Measurements from ENCODE around the gene E2F7. TPM values are rescaled to one million over a fixed set of nuclear protein-coding genes. Genes with fewer than 3 reads are reported as not detected.
"Not testable (repeated sequence)": the region's sequence is repeated elsewhere in the genome, so short reads cannot be mapped to it uniquely, and the experiment has no call there.

E2F7 gene, protein sequence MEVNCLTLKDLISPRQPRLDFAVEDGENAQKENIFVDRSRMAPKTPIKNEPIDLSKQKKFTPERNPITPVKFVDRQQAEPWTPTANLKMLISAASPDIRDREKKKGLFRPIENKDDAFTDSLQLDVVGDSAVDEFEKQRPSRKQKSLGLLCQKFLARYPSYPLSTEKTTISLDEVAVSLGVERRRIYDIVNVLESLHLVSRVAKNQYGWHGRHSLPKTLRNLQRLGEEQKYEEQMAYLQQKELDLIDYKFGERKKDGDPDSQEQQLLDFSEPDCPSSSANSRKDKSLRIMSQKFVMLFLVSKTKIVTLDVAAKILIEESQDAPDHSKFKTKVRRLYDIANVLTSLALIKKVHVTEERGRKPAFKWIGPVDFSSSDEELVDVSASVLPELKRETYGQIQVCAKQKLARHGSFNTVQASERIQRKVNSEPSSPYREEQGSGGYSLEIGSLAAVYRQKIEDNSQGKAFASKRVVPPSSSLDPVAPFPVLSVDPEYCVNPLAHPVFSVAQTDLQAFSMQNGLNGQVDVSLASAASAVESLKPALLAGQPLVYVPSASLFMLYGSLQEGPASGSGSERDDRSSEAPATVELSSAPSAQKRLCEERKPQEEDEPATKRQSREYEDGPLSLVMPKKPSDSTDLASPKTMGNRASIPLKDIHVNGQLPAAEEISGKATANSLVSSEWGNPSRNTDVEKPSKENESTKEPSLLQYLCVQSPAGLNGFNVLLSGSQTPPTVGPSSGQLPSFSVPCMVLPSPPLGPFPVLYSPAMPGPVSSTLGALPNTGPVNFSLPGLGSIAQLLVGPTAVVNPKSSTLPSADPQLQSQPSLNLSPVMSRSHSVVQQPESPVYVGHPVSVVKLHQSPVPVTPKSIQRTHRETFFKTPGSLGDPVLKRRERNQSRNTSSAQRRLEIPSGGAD
- total RNA-seq: 7.1 TPM

DNA sequence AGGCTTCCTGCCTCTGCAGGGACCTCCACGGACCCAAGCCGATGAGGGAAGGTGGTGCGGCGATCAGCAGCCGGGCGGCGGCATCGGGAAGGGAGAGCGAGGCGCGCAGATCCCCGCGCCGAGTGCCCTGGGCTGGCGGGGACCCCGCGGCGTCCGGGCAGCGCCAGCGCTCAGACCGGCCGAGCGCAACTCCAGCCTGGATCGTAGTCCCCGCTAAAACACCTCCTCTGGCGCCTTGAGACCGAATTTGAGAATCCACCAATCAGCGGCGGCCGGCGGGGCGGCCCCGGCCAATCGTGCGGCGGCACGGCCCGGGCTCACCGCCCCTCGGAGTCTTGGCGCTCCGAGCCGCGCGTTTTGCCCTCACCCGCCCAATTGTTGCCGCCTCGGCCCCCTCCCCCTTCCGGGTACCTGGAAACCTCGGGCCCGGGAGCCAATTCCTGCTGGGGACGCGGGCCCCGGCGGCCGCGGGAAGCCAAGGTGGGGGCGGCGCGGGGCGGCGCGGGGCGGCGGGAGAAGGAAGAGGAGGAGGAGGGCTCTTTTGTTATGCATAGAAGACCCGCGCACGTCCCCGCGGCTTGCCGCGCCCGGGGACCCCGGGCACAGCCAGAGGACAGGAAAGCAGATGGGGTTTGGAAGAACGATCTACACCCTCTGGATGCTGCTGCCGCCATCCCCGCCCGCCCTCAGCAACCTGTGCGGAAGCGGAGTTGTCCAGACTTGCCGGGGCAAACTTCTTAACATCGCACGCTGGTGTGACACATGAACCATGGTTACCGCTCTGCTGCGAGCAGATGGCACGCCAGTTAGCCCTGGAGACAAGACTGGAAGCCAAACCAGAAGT lies at the start of gene E2F7:
TSS of gene E2F7 (minus strand) at position 209 of the 844 bp plus-strand sequence. CDS start 934 bp downstream, outside the sequence.
- DNase-seq: peak; percentile 94

DNA sequence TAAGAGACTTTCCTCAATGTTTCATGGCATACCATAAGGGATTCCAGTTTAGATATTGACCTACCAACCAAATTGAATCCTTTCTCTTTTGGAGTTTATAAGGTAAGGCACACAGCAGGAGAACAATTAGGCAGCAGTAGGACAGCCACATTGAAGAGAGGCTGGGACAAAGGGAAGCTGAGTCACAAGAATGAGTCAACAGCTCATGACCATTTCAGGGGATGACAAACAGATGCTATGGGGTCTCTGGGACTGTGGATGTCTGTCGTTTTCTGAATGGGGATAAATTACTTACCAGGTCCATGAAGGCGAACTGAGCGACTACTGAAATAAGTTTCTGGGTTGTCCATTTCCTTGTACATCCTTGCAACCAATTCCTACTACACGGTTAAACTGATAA lies 48.6 kb upstream of the E2F7 start:
- DNase-seq: no peak

DNA sequence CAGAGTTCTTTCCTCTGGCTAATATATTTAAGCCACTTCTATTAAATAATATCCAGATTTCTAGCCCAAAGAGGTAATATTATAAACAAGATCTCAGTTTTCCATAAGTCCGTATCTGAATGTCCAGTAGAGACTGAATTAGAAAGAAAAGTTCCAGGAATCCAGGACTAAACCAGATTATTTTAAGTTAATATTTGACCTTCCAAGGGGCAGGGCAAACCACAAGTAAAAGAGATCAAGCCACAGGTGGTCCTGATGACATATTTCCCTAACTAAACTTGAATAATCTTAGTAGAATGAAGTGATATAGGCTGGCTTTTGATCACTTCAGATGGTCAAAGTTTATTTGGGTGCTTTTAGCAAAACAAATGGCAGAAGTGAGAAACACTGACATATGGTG lies 43.3 kb upstream of the E2F7 start:
- no peak for DNase-seq

DNA sequence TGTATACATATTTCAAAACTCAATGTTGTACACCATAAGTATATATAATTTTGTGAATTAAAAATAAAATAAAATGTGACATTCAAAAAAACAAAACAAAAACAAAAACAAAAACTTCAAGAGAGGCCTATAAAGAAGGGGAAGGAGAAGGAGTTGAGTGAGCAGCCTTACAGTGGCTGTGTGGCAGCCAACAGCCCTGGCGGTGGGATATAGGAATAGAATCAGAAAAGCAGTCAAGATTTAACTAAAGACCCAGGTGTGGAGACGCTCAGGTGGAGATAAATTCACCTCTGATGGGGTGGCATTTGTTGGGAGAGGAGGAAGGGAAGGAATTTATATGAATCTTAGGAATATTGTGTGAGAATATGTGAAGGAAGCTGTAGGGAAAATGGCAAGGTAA lies 41.8 kb upstream of the E2F7 start:
- DNase-seq: no peak

DNA sequence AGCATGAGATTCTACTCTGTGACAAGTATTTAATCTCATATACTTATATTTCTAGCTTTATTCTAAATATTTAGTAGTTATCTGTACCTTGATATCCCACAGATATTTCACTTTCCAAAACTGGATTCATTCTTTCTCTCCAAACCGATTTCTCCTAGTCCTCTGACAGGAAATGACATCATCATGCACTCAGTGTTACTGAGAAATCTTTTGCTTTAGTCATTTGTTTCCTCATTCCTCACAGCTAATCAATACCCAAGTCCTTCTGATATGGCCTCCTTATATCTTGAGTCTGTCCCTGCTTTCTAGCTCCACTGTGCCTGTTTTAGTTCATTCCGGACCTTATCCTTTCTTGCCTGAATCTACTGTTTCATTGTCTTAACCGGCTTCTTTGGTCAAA lies 39.4 kb upstream of the E2F7 start:
- no peak for DNase-seq

DNA sequence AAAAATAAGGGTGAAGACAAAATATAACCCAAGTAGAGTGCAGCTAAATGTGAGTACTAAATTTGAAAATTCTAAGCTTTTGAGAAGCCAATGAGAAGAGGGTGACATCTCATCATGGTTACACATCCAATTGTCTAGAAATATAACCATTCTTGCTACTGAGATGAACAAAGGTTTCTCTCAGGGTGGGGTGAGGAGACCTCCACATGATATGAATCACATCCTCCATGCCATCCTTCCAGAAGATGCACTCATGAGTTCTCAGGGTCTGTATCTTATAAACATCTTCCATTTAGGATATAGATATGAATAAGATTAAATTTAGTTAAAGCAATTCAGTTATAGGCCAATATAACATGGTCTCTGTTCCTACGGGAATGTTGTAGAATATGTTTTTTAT lies 38.9 kb upstream of the E2F7 start:
- no peak for DNase-seq

DNA sequence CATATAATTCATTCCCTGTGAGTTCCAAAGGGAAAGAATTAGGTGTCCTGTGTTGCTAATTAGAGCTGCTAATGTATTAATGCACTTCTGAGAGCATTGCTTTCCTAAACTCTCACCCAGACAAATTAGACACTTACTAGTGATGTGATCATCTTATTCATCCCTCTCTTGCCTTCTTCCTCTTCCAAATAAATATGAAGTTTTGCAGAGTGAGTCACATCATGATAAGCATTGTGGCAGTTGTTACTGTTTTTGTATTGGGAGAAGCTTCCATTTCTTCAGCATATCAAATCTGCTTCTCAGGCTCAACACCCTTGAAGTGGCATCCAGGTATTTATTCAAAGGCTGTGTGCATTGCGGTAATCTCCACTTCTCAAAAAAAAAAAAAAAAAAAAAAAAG lies 37.3 kb upstream of the E2F7 start:
- no peak for DNase-seq

DNA sequence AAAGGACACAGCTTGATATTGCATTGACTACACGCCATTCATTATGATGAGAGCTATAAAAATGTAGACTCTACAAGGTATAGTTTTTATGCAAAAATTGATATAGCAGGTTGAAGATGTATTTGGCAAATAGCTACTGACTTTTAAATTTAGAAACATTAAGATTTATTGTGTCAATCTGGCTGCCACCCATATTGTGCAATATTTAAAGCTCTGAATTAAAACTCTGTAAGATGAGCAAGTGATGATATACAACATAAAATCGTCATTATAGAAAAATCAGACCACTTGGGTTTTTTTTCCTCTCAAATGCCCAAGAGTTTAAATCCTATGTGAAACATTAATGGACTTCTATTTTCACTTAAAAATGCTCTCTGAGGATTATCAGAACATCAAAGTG lies 36.8 kb upstream of the E2F7 start:
- DNase-seq: no peak

DNA sequence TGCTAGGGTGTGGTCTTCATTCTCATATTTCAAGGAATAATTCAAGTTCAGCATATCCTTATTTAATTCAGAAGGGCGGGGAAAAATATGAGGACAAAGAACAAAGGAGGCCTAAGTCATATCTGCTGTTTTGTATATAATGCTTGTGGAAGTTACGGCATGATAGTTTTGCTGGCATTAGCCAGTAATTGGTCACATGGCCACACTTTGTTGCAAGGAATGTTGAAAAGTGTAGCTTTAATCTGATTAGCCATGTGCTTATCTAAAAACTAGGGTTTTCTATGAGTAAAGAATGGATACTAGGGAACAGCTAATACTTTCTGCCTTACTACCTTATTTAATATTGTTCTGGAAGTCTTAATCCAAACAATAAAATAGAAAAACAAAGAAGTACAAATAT lies 34.4 kb upstream of the E2F7 start:
- DNase-seq: no peak

DNA sequence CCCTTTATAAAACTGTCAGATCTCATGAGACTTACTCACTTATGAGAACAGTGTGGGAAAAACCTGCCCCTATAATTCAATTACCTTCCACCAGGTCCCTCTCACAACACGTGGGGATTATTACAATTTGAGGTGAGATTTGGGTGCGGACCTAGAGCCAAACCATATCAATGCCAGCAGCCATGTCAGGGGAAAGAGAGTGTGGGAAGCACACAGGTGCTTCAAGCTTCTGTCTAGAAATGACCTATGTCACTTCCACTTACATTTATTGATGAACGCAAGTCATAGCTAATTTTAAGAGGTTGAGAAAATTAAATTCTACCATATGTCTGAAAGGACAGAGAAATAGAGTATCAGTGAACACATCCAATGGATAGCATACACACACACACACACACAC lies 32.5 kb upstream of the E2F7 start:
- no peak for DNase-seq

DNA sequence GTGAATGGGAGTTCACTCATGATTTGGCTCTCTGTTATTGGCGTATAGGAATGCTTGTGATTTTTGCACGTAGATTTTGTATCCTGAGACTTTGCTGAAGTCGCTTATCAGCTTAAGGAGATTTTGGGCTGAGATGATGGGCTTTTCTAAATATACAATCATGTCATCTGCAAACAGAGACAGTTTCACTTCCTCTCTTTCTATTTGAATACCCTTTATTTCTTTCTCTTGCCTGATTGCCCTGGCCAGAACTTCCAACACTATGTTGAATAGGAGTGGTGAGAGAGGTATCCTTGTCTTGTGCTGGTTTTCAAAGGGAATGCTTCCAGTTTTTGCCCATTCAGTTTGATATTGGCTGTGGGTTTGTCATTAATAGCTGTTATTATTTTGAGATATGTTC lies 26.9 kb upstream of the E2F7 start:
- DNase-seq: not testable (repeated sequence)

DNA sequence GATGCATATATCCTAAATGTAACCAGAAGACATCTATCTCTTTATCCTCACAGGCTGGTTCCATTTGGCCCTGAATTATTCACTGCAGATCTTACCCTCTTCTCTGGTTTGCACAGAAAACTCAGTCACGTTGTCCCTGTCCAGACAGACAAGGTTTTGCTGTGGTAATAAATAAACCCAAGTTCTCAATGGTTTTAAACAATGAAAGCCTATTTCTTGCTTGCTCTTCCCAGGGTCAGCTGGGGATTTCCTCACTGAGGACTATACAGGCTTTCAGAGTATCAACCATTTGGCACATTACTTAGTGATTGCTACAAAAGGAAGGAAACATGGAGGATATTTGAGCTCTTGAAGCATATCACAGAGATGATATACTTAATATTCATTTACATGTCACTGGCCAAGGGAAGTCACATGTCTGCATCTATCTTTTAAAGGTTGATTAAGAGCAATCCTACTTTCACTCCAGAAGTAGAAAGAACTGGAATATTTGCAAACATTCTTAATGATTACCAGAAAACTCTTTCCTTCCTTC lies 24.4 kb upstream of the E2F7 start:
- no peak for DNase-seq

DNA sequence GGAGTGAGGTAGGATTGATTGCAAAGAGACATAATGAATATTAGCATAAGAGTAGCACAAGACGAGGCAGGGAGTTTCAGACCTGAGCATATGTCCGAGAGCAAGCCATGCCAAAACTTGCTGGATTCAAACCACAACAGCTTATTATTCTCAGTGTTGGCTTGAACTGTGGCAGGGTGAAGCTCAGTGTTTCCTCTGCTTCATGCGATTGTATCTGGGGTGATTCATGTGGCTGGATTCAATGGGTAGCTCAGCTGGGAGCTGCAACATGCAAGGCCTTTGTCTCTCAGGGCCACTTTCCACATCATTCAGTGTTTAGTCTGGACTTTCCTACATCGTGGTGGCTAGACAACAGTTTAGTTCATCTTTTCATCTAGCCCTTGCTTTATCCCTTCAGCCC lies 22.1 kb upstream of the E2F7 start:
- no peak for DNase-seq

DNA sequence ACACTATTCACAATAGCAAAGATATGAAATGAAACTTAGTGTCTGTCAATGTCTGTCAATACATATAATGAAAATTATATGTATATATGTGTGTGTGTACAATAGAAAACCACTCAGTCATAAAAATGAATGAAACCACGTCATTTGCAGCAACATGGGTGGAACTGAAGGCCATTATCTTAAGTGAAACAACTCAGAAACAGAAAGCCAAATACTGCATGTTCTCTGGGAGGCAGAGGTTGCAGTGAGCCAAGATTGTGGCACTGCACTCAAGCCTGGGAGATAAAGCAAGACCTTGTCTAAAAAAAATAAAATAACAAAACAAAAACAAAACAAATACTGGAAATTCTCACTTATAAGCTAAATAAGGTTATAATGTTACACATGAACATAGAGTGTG lies 16.7 kb upstream of the E2F7 start:
- no peak for DNase-seq

DNA sequence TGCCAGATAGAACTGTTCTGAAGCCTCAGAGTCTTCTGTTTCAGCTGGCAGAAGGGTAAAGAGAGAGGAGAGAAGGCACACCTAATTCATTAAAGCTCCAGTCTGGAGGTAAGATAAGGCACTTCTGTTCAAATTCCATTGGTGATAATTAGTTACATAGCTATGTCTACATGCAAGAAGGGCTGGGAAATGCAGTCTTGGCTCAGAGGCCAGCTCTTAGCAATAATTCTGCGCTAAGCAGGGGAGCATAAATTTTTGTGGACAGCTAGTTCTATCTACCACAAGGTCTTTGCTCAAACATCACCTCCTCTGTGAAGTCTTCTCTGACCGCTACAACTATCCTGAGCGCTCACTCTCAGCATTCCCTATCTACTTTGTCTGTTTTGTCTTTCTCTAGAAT lies 14.3 kb upstream of the E2F7 start:
- DNase-seq: no peak

DNA sequence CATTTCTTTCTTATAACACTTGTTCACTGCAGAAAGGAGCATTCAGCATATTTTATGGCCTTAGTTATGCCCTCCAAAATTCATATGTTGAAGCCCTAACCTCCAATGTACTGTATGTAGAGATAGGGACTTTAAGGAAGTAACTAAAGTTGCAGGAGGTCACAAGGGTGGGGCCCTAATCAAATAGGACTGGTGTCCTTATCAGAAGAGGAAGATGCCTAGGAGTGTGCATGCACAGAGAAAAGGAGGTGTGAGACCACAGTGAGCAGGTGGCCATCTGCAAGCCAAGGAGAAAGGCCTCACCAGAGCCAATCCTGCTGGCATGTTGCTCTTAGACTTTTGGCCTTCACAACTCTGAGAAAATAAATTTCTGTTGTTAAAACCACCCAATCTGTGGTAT lies 12.9 kb upstream of the E2F7 start:
- DNase-seq: no peak

DNA sequence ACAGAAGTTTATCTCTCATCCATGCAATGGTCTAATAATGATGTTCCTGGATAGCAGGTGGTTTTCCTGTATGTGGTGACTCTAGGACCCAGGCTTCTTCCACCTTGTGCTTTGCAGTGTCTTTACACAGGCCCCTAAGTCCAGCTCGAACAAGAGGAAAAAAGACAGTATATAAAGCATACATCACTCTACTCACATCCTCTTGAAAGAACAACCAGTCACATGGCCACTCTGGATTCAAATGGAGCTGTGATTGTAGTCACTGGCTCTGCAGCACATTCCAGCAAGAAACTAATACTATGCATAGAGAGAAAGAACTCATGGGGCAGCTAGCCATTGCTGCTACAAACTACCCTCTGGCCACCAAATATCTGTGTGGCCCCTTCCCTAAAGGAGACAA lies 11.5 kb upstream of the E2F7 start:
- DNase-seq: no peak

DNA sequence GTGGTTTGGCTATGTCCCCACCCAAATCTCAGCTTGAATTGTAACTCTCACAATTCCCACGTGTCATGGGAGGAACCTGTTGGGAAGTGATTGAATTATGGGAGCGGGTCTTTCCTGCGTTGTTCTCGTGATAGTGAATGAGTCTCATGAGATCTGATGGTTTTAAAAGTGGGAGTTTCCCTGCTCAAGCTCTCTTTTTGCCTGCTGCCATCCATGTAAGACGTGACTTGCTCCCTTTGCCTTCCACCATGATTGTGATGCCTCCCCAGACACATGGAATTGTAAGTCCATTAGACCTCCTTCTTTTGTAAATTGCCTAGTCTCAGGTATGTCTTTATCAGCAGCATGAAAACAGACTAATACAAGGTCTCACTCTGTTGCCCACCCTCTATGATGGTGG lies 8.5 kb upstream of the E2F7 start:
- not testable (repeated sequence) for DNase-seq

DNA sequence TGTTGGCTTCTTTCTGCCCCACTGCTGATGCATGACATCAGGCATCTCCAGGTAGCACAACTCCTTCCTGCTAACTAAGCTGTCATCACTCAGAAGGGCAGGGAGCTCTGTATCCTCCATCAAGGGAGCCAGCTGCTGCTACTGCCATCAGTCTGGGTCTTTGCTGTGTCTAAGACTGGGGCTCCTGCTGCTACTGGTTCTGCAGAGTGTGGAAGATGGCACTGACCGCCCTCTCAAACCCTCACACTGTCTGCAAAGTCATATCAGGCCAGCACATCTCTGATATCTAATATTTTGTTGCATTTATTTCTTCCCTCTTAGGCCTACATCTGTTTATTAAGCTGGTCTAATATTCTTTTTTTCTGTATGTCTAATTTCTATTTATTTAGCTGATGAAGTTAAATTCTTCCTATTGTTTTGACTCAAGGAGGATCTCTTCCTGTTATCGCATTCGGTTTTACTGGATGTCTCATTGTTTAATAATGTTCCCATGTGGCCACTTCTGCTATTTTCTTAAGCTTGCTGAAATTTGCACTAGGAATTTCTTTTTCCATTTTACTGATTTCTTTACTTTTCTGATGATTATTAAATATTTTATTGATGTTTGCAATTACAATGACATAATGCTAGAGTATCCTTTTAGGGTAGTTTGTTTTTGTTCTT lies 7.6 kb upstream of the E2F7 start:
- DNase-seq: no peak

DNA sequence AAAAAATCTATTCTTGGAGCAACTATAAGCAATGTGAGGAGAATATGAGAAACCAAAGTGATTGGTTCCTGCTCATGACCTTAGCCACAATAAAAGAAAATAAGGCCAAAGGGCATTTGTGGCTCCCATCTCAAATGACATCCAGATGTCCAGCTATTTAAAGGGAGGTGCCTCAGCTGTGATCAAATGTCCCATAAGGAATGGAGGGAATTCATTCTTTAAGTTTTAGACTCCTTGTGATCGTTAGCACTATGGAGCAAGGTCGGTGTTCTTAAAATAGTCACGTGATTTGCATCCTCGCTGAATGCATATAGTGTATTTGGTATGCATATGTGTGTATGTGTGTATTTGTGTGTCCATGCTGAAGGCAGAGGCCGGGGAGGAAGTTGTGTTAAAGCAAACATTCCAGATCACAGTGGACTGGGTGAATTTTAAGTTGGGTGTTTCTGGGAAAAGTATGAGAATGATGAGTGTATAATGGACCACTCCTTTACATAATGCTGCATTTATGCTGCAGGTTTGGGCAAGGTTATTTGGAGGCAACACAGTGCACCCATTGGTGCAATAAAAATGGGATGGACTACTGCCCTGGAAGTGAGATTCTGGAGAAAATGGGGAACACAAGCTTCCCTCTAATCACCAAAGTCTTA lies 5.6 kb upstream of the E2F7 start:
- DNase-seq: no peak

DNA sequence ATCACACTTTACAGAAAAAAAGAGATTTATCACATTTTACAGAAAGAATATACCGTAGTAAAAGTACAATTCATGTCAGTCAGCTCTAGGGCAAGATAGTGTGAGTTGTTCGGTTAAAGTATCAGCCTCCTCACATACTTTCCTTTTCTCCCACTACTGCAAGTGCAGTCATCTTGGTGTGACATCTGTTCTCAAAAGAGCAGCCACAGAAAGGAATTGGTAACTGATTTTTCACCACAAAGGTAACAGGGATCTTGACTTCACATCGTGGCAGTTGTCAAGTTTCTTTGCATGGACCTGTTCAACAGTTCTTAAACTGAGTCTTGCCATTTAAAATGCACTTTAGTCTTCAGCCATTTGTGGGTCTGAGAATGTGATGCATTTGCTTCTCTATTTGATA lies 5.0 kb upstream of the E2F7 start:
- no peak for DNase-seq
